ENCODE measurements around the gene USP53. TPM values are rescaled to one million over a fixed set of nuclear protein-coding genes. Genes with fewer than 3 reads are reported as not detected.
"Not testable (repeated sequence)": the region's sequence is repeated elsewhere in the genome, so short reads cannot be mapped to it uniquely, and the experiment has no call there.

The USP53 gene
- total and polyA plus RNA-seq, 3 donors from 2014 or later: 13.1 to 48.1 (median 46.9) TPM

GRCh38 chr4:119329835-119330620 is 117.5 kb downstream of the USP53 start:
- Histone ChIP-seq H3K4me1 (no peaks in the 10 kb centered on the region), H3K27ac (no peak overlapping the region), H3K4me3 (no peak overlapping the region), H3K36me3 (ENCODE audit: low read depth, missing control alignments) (no peaks in the 10 kb centered on the region), H3K9me3 (no peaks in the 10 kb centered on the region), H3K27me3 (no peaks in the 10 kb centered on the region)
- WGBS, 2 donors: 47 to 60% methylated on average over 2 of the region's 2 CpGs
- DNase-seq: no peak
- intact Hi-C loops (cut with DNase I; ENCODE audit: low total_unique reads): no loop called here
- TF ChIP-seq POLR2A (IDR thresholded peaks at IDR 0.05): no peak
- TF ChIP-seq, protein P1, sequence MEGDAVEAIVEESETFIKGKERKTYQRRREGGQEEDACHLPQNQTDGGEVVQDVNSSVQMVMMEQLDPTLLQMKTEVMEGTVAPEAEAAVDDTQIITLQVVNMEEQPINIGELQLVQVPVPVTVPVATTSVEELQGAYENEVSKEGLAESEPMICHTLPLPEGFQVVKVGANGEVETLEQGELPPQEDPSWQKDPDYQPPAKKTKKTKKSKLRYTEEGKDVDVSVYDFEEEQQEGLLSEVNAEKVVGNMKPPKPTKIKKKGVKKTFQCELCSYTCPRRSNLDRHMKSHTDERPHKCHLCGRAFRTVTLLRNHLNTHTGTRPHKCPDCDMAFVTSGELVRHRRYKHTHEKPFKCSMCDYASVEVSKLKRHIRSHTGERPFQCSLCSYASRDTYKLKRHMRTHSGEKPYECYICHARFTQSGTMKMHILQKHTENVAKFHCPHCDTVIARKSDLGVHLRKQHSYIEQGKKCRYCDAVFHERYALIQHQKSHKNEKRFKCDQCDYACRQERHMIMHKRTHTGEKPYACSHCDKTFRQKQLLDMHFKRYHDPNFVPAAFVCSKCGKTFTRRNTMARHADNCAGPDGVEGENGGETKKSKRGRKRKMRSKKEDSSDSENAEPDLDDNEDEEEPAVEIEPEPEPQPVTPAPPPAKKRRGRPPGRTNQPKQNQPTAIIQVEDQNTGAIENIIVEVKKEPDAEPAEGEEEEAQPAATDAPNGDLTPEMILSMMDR (IDR thresholded peaks at IDR 0.05): no peak

DNA sequence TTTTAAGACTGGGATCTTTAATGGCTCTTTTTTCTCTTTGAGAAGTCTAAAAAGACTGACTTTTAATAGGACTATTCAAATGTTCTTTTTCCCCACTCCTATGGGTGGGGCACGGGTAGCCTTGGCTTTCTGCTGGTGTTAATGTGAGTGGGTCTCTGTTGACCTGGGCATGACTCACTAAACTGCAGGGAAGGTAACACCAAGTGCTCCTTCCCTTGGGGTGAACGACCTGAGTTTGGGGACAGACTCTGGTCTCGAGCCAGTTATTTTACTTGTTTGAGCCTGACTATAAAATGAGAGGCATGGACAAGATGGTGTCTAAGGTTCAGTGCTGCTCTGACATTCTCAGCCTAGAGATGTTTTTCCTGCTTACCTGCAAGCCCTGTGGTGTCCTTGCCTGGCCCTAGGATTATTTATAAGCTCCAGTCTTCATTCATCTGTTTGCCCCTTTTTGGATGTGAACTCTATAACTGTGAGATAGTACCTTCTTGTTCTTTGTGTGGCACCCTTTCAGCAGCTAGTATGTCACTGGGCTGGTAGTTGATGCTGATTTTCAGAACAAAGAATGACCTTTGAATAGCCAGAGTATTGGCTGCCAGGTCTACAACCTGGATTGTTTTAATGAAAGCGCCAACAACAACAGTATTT is 123.9 kb downstream of the USP53 start:
- not testable (repeated sequence) for H3K27ac ChIP-seq
- WGBS, 2 donors: 88 to 93% methylated on average over 2 to 3 of the region's 4 CpGs

GRCh38 chr4:119337010-119337409 is 124.5 kb downstream of the USP53 start:
- no peaks in the 10 kb centered on the region for H3K4me1 ChIP-seq
- H3K27me3 ChIP-seq: no peaks in the 10 kb centered on the region
- no peak for TF ChIP-seq POLR2A (IDR thresholded peaks at IDR 0.05)
- TF ChIP-seq, protein P1 (IDR thresholded peaks at IDR 0.05): no peak
- DNase-seq: no peak
- no peaks in the 10 kb centered on the region for H3K9me3 ChIP-seq
- 58 to 69% methylated on average over 1 of the region's 1 CpG for WGBS, 2 donors
- H3K4me3 ChIP-seq: no peak overlapping the region
- intact Hi-C loops (cut with DNase I; ENCODE audit: low total_unique reads): no loop called here
- no peaks in the 10 kb centered on the region for H3K36me3 ChIP-seq (ENCODE audit: low read depth, missing control alignments)
- H3K27ac ChIP-seq: no peak overlapping the region

More for the DNA sequence above, 123.9 kb downstream of the USP53 start:
- intact Hi-C loops (cut with DNase I; ENCODE audit: low total_unique reads); H3K4me3 ChIP-seq; H3K36me3 ChIP-seq (ENCODE audit: low read depth, missing control alignments); H3K27me3 ChIP-seq; DNase-seq; H3K9me3 ChIP-seq; H3K4me1 ChIP-seq: not testable (repeated sequence)

GRCh38 chr4:119339895-119340294 is 127.4 kb downstream of the USP53 start:
- DNase-seq; H3K9me3 ChIP-seq; intact Hi-C loops (cut with DNase I; ENCODE audit: low total_unique reads): not testable (repeated sequence)

DNA sequence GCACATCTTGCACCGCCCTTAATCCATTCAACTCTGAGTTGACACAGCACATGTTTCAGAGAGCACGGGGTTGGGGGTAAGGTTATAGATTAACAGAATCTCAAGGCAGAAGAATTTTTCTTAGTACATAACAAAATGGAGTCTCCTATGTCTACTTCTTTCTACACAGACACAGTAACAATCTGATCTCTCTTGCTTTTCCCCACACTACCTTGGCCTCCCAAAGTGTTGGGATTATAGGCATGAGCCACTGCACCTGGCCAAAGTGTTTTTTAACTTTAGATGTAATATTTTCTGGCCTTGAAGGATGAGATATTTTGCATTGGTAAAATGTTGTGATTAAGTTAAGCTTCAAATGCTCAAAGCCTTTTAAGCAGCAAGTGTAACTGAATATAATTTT is 130.8 kb downstream of the USP53 start:
- H3K4me1 ChIP-seq; H3K9me3 ChIP-seq; H3K27ac ChIP-seq; intact Hi-C loops (cut with DNase I; ENCODE audit: low total_unique reads); H3K27me3 ChIP-seq; H3K36me3 ChIP-seq (ENCODE audit: low read depth, missing control alignments); DNase-seq; H3K4me3 ChIP-seq: not testable (repeated sequence)
- WGBS, 2 donors: no CpG with 5 or more reads among the region's 2 CpGs

More at GRCh38 chr4:119339895-119340294, 127.4 kb downstream of the USP53 start:
- H3K36me3 ChIP-seq (ENCODE audit: low read depth, missing control alignments); H3K4me1 ChIP-seq; H3K27me3 ChIP-seq; H3K4me3 ChIP-seq; H3K27ac ChIP-seq: not testable (repeated sequence)

Other genes starting within 250 kb of the USP53 start
- gene MYOZ2, start 76.9 kb upstream of the USP53 start, total RNA-seq: 1 to 10 TPM; 2.8 to 4.3 TPM
- gene MYOZ2, start 76.9 kb upstream of the USP53 start, polyA plus RNA-seq (ENCODE audit: insufficient read depth, low read depth, low replicate concordance): 3.2 TPM
- not detected for gene FABP2, start 109.4 kb downstream of the USP53 start, total RNA-seq
- not detected for gene FABP2, start 109.4 kb downstream of the USP53 start, polyA plus RNA-seq (ENCODE audit: insufficient read depth, low read depth, low replicate concordance)

Data from testis (tissue), 3 donors.